Activated CD4-positive, alpha-beta memory T cell treated with anti-CD3 and anti-CD28 coated beads, Interleukin-2, amount 10 ng/mL, durations not matched to agents 7 days and 5 days (primary cell): ENCODE measurements around the gene SNX11. TPM values are rescaled to one million over a fixed set of nuclear protein-coding genes. Genes with fewer than 3 reads are reported as not detected.

Experiments used
- CTCF ChIA-PET: fragments of 350-600 bp; sonication (Branson Sonifier 250); formaldehyde crosslinking; loops from one replicate; lab custom pipeline; 2021; ENCODE audit warnings: antibody characterized with exemption, inconsistent platforms; lab: Charles Lee
- POLR2A ChIA-PET: fragments of 350-600 bp; sonication (Branson Sonifier 250); formaldehyde crosslinking; loops from one replicate; lab custom pipeline; 2021; ENCODE audit warnings: antibody characterized with exemption; lab: Charles Lee
- DNase-seq: peaks from one replicate; pipeline ENCODE4 v3.0.0-alpha.2; 2020
- H3K27ac Mint-ChIP-seq: one replicate; pipeline ENCODE4 v1.8.0; 2021; ENCODE audit warnings: mild to moderate bottlenecking, mixed read lengths
- H3K27me3 Mint-ChIP-seq: one replicate; pipeline ENCODE4 v1.8.0; 2021; ENCODE audit warnings: mixed read lengths
- H3K36me3 Mint-ChIP-seq: one replicate; pipeline ENCODE4 v1.8.0; 2021; ENCODE audit warnings: low read depth, mixed read lengths
- H3K4me1 Mint-ChIP-seq: one replicate; pipeline ENCODE4 v1.8.0; 2021; ENCODE audit warnings: mixed read lengths
- H3K4me3 Mint-ChIP-seq: one replicate; pipeline ENCODE4 v1.8.0; 2021; ENCODE audit warnings: mild to moderate bottlenecking, mixed read lengths
- H3K9me3 Mint-ChIP-seq: one replicate; pipeline ENCODE4 v1.8.0; 2021; ENCODE audit warnings: mixed read lengths
- total RNA-seq, 2 experiments: library from RNA; stranded (reverse); gene quantifications; one replicate each; pipeline ENCODE4 v1.2.3, GENCODE V29; 2021

SNX11 gene
- total RNA-seq, 2 experiments from 2014 or later = 22.6 to 22.8 TPM

GRCh38 chr17:48123111-48123510 is 15.5 kb downstream of the SNX11 start:
- Mint-ChIP-seq H3K36me3 (peaks cover 59% of the 10 kb centered on the region), H3K4me1 (peaks cover 4% of the 10 kb centered on the region), H3K27me3 (no peaks in the 10 kb centered on the region), H3K9me3 (no peaks in the 10 kb centered on the region), H3K4me3 (no peak overlapping the region), H3K27ac (no peak overlapping the region)
- ChIA-PET POLR2A (interaction anchor here (1.2 to 2.0 kb wide), 3 partner anchors 10 to 97 kb away, joined by 3 to 8 read pairs (median 5); partner anchors contain the start of gene SNX11), CTCF (interaction anchor here (1.1 to 2.7 kb wide), 7 partner anchors 9 to 514 kb away, joined by 3 to 12 read pairs (median 5); no protein-coding TSS in a partner anchor)
- DNase-seq = no peak

- H3K9me3 Mint-ChIP-seq = no peaks in the 10 kb centered on the region
- no peak overlapping the region for H3K4me3 Mint-ChIP-seq
- H3K4me1 Mint-ChIP-seq = peaks cover 4% of the 10 kb centered on the region
- peaks cover 55% of the 10 kb centered on the region for H3K36me3 Mint-ChIP-seq
- no peak for DNase-seq
- H3K27ac Mint-ChIP-seq = no peak overlapping the region
- ChIA-PET CTCF (interaction anchor here (0.6 to 2.7 kb wide), 11 partner anchors 9 to 537 kb away, joined by 3 to 12 read pairs (median 4); no protein-coding TSS in a partner anchor), POLR2A (interaction anchor here (1.0 to 2.0 kb wide), 4 partner anchors 11 to 98 kb away, joined by 3 to 8 read pairs (median 4); partner anchors contain the start of gene SNX11)
- no peaks in the 10 kb centered on the region for H3K27me3 Mint-ChIP-seq
Measured at GRCh38 chr17:48123776-48124388, 16.3 kb downstream of the SNX11 start.

GRCh38 chr17:48125829-48126531 is 18.4 kb downstream of the SNX11 start:
- DNase-seq = no peak
- H3K4me1 Mint-ChIP-seq = peaks cover 4% of the 10 kb centered on the region
- ChIA-PET CTCF (interaction anchor here (2.4 kb wide), 1 partner anchor 51 kb away, joined by 7 read pairs; no protein-coding TSS in a partner anchor), POLR2A (no interaction called here)
- H3K9me3 Mint-ChIP-seq = no peaks in the 10 kb centered on the region
- no peak overlapping the region for H3K4me3 Mint-ChIP-seq
- peaks cover 45% of the 10 kb centered on the region for H3K36me3 Mint-ChIP-seq
- H3K27me3 Mint-ChIP-seq = no peaks in the 10 kb centered on the region
- H3K27ac Mint-ChIP-seq = no peak overlapping the region

GRCh38 chr17:48126532-48126850 is 18.9 kb downstream of the SNX11 start:
- CTCF ChIA-PET = no interaction called here
- peaks cover 4% of the 10 kb centered on the region for H3K4me1 Mint-ChIP-seq
- no peak overlapping the region for H3K27ac Mint-ChIP-seq
- H3K4me3 Mint-ChIP-seq = no peak overlapping the region
- H3K27me3 Mint-ChIP-seq = no peaks in the 10 kb centered on the region
- peaks cover 45% of the 10 kb centered on the region for H3K36me3 Mint-ChIP-seq
- POLR2A ChIA-PET = no interaction called here
- DNase-seq = no peak
- H3K9me3 Mint-ChIP-seq = no peaks in the 10 kb centered on the region

GRCh38 chr17:48127371-48128051 is 19.9 kb downstream of the SNX11 start:
- DNase-seq = no peak
- ChIA-PET POLR2A (no interaction called here), CTCF (no interaction called here)
- no peak overlapping the region for H3K27ac Mint-ChIP-seq
- no peaks in the 10 kb centered on the region for H3K9me3 Mint-ChIP-seq
- no peaks in the 10 kb centered on the region for H3K27me3 Mint-ChIP-seq
- H3K4me3 Mint-ChIP-seq = no peak overlapping the region
- H3K36me3 Mint-ChIP-seq = peaks cover 37% of the 10 kb centered on the region
- peaks cover 4% of the 10 kb centered on the region for H3K4me1 Mint-ChIP-seq

GRCh38 chr17:48128400-48128799 is 20.8 kb downstream of the SNX11 start:
- Mint-ChIP-seq H3K36me3 (peaks cover 31% of the 10 kb centered on the region), H3K4me3 (no peak overlapping the region), H3K27me3 (no peaks in the 10 kb centered on the region), H3K27ac (no peak overlapping the region), H3K4me1 (peaks cover 4% of the 10 kb centered on the region), H3K9me3 (no peaks in the 10 kb centered on the region)
- DNase-seq = no peak
- ChIA-PET POLR2A (no interaction called here), CTCF (interaction anchor here (0.8 to 6.0 kb wide), 4 partner anchors 14 to 103 kb away, joined by 3 to 74 read pairs (median 10); partner anchors contain the start of gene SNX11)

GRCh38 chr17:48129981-48130380 is 22.4 kb downstream of the SNX11 start:
- H3K4me1 Mint-ChIP-seq = no peaks in the 10 kb centered on the region
- peaks cover 24% of the 10 kb centered on the region for H3K36me3 Mint-ChIP-seq
- DNase-seq = no peak
- H3K9me3 Mint-ChIP-seq = no peaks in the 10 kb centered on the region
- POLR2A ChIA-PET = no interaction called here
- no peak overlapping the region for H3K4me3 Mint-ChIP-seq
- H3K27ac Mint-ChIP-seq = no peak overlapping the region
- H3K27me3 Mint-ChIP-seq = no peaks in the 10 kb centered on the region
- CTCF ChIA-PET = interaction anchor here (0.7 to 6.0 kb wide), 7 partner anchors 17 to 130 kb away, joined by 3 to 74 read pairs (median 15); partner anchors contain the start of gene SNX11

- POLR2A ChIA-PET = interaction anchor here (1.0 to 1.1 kb wide), 2 partner anchors 23 to 51 kb away, joined by 3 to 5 read pairs; no protein-coding TSS in a partner anchor
- Mint-ChIP-seq H3K9me3 (no peaks in the 10 kb centered on the region), H3K4me3 (no peak overlapping the region), H3K4me1 (no peaks in the 10 kb centered on the region), H3K36me3 (peaks cover 19% of the 10 kb centered on the region), H3K27ac (no peak overlapping the region), H3K27me3 (no peaks in the 10 kb centered on the region)
- CTCF ChIA-PET = interaction anchor here (0.6 to 6.0 kb wide), 11 partner anchors 14 to 474 kb away, joined by 3 to 74 read pairs (median 5); partner anchors contain the start of gene SNX11
- DNase-seq = peak; percentile 41
Measured at GRCh38 chr17:48131216-48131824, 23.8 kb downstream of the SNX11 start.

- Mint-ChIP-seq H3K9me3 (no peaks in the 10 kb centered on the region), H3K36me3 (peaks cover 14% of the 10 kb centered on the region), H3K27ac (no peak overlapping the region), H3K27me3 (no peaks in the 10 kb centered on the region), H3K4me3 (no peak overlapping the region), H3K4me1 (no peaks in the 10 kb centered on the region)
- DNase-seq = no peak
- ChIA-PET CTCF (interaction anchor here (0.6 to 6.0 kb wide), 11 partner anchors 9 to 461 kb away, joined by 3 to 74 read pairs (median 5); partner anchors contain the start of genes CDK5RAP3, HOXB5 and SNX11), POLR2A (interaction anchor here (1.1 to 2.2 kb wide), 2 partner anchors 11 to 24 kb away, joined by 3 to 7 read pairs; no protein-coding TSS in a partner anchor)
Measured at GRCh38 chr17:48132385-48132784, 24.8 kb downstream of the SNX11 start.

GRCh38 chr17:48134912-48135480 is 27.4 kb downstream of the SNX11 start:
- Mint-ChIP-seq H3K4me3 (no peak overlapping the region), H3K4me1 (peaks cover 1% of the 10 kb centered on the region), H3K36me3 (peaks cover 22% of the 10 kb centered on the region), H3K27ac (no peak overlapping the region), H3K27me3 (no peaks in the 10 kb centered on the region), H3K9me3 (no peaks in the 10 kb centered on the region)
- DNase-seq = no peak
- POLR2A ChIA-PET = interaction anchor here (0.5 kb wide), 1 partner anchor 21 kb away, joined by 3 read pairs; no protein-coding TSS in a partner anchor
- CTCF ChIA-PET = interaction anchor here (1.6 to 1.8 kb wide), 2 partner anchors 24 to 55 kb away, joined by 5 to 10 read pairs; no protein-coding TSS in a partner anchor

- H3K4me3 Mint-ChIP-seq = no peak overlapping the region
- POLR2A ChIA-PET = no interaction called here
Measured at GRCh38 chr17:48137656-48138055, 30.1 kb downstream of the SNX11 start.

GRCh38 chr17:48139944-48140343 is 32.4 kb downstream of the SNX11 start:
- Mint-ChIP-seq H3K4me1 (peaks cover 7% of the 10 kb centered on the region), H3K4me3 (no peak overlapping the region), H3K27me3 (no peaks in the 10 kb centered on the region), H3K36me3 (peaks cover 36% of the 10 kb centered on the region), H3K9me3 (no peaks in the 10 kb centered on the region), H3K27ac (no peak overlapping the region)
- no peak for DNase-seq
- ChIA-PET POLR2A (no interaction called here), CTCF (interaction anchor here (0.8 to 1.1 kb wide), 2 partner anchors 44 to 495 kb away, joined by 3 to 4 read pairs; no protein-coding TSS in a partner anchor)

More at GRCh38 chr17:48137656-48138055, 30.1 kb downstream of the SNX11 start:
- DNase-seq = no peak
- Mint-ChIP-seq H3K9me3 (no peaks in the 10 kb centered on the region), H3K27ac (no peak overlapping the region), H3K27me3 (no peaks in the 10 kb centered on the region), H3K36me3 (peaks cover 31% of the 10 kb centered on the region), H3K4me1 (peaks cover 7% of the 10 kb centered on the region)
- CTCF ChIA-PET = no interaction called here
